Keratinocyte (primary cell): ENCODE results near the gene KCNF1.

Experiments
- EZH2 ChIP-seq: IDR thresholded peaks from one replicate; pipeline ENCODE4 v1.6.1; 2012; ENCODE audit warnings: inconsistent platforms, mild to moderate bottlenecking, low read length, moderate library complexity
- TF ChIP-seq, protein P1 (sequence below), 3 experiments: IDR thresholded peaks in 1 of 3; conservative IDR thresholded peaks in 1 of 3; optimal IDR thresholded peaks in 1 of 3; 2 replicates in 2 of 3; 3 replicates in 1 of 3; pipeline versions ENCODE3 to v1.5.1; 2011; ENCODE audit warnings: low read length in 3 of 3, mild to moderate bottlenecking in 3 of 3, moderate library complexity in 2 of 3, control low read depth in 1 of 3, inconsistent platforms in 1 of 3; ENCODE audit not compliant: insufficient read depth in 2 of 3; ENCODE audit errors: extremely low read depth in 1 of 3

DNA sequence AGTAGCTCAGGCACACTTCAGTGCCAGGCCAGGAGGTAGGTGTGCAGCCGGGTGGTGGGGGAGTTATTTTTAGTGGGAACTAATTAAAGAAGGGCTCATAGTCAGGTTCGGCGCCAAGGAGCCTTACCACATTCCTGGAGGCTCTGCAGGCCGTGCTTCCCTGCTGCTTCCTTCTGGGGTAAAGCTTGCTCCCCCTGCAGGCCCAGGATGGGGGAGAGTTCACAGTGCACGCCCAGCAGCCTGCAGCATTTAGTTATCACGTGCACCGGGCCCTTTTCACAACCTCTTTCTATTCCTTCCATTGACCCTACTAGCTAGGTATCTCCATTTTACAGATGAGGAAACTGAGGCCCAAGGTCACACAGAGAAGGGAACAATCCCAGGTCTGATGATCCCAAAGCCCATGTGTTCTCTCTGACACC, 2.5 kb downstream of the KCNF1 start:
- TF ChIP-seq, protein P1, sequence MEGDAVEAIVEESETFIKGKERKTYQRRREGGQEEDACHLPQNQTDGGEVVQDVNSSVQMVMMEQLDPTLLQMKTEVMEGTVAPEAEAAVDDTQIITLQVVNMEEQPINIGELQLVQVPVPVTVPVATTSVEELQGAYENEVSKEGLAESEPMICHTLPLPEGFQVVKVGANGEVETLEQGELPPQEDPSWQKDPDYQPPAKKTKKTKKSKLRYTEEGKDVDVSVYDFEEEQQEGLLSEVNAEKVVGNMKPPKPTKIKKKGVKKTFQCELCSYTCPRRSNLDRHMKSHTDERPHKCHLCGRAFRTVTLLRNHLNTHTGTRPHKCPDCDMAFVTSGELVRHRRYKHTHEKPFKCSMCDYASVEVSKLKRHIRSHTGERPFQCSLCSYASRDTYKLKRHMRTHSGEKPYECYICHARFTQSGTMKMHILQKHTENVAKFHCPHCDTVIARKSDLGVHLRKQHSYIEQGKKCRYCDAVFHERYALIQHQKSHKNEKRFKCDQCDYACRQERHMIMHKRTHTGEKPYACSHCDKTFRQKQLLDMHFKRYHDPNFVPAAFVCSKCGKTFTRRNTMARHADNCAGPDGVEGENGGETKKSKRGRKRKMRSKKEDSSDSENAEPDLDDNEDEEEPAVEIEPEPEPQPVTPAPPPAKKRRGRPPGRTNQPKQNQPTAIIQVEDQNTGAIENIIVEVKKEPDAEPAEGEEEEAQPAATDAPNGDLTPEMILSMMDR (optimal IDR thresholded peaks at IDR 0.05 in 1 of 3, IDR thresholded peaks at IDR 0.05 in 1 of 3, conservative IDR thresholded peaks at IDR 0.05 in 1 of 3; ENCODE audit: extremely low read depth in 1 of 3, insufficient read depth in 2 of 3, low read length in 3 of 3), result peak; percentile 22 to 57 (median 32)
- no peak for TF ChIP-seq EZH2
